ENCODE measurements around the gene PSEN1. TPM values are rescaled to one million over a fixed set of nuclear protein-coding genes. Genes with fewer than 3 reads are reported as not detected.

The PSEN1 gene
- total RNA-seq, 1 experiment from 2014 or later = 26.9 TPM

DNA sequence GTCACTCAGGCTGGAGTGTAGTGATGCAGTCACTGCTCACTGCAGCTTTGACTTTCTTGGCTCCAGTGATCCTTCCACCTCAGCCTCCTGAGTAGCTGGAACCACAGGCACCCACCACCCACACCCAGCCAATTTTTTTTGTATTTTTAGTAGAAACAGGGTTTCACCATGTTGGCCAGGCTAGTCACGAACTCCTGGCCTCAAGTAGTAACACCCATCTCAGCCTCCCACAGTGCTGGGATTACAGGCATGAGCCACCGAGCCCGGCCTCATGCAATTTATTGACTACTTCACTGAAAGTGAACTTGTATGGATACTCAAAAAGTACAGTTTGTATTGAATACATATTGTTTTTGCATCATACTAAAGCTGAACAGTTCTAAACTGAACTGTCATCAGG lies 9.1 kb downstream of the PSEN1 start:
- BruUV-seq (replicated peaks) = no TSS peak
- ChIA-PET POLR2A (no interaction called here), CTCF (no interaction called here), RAD21 (ENCODE audit: low non-redundant PET in 1 of 2, low total read pairs in 2 of 2, uncharacterized antibody in 2 of 2, unreplicated experiment in 2 of 2) (no interaction called here)
- intact Hi-C loops (cut with micrococcal nuclease) = no loop called here
- TF ChIP-seq JUND (IDR thresholded peaks at IDR 0.05) = no peak
- TF ChIP-seq TCF7L2 (IDR thresholded peaks at IDR 0.05; ENCODE audit: borderline replicate concordance, extremely low read depth, insufficient read depth, insufficient read length) = no peak
- no peak for TF ChIP-seq ZFX (IDR thresholded peaks at IDR 0.05)
- no peak for TF ChIP-seq CEBPB (IDR thresholded peaks at IDR 0.05; ENCODE audit: low read depth)
- TF ChIP-seq RAD21 (IDR thresholded peaks at IDR 0.05; ENCODE audit: low read depth) = no peak
- TF ChIP-seq EZH2phosphoT487 (IDR thresholded peaks at IDR 0.05; ENCODE audit: borderline replicate concordance) = no peak
- no peak for TF ChIP-seq ELF1 (IDR thresholded peaks at IDR 0.05; ENCODE audit: borderline replicate concordance, low read depth)
- TF ChIP-seq SP1 (IDR thresholded peaks at IDR 0.05; ENCODE audit: low read depth) = no peak
- no peak for TF ChIP-seq POLR2AphosphoS5 (IDR thresholded peaks at IDR 0.05; ENCODE audit: low read depth, low read length)
- no peak for TF ChIP-seq ZNF274 (IDR thresholded peaks at IDR 0.05; ENCODE audit: low read depth, low read length)
- no peak for TF ChIP-seq FOSL1 (IDR thresholded peaks at IDR 0.05; ENCODE audit: low read depth)
- no peak for TF ChIP-seq POLR2A (IDR thresholded peaks at IDR 0.05; ENCODE audit: borderline replicate concordance, extremely low read depth, insufficient read depth, insufficient read length)
- no peak for TF ChIP-seq SRF (IDR thresholded peaks at IDR 0.05; ENCODE audit: low read depth)
- Histone ChIP-seq H4K20me1 (ENCODE audit: insufficient read depth) (no peaks in the 10 kb centered on the region), H3K27me3 (ENCODE audit: insufficient read depth, low read length) (no peaks in the 10 kb centered on the region), H3K4me3 (replicated peaks in 1 of 2; ENCODE audit: low read depth in 1 of 2, low read length in 2 of 2) (no peak overlapping the region), H3K36me3 (ENCODE audit: control insufficient read depth in 1 of 2, insufficient read depth in 2 of 2, low read length in 2 of 2) (peaks cover 0 to 3% of the 10 kb centered on the region in 2 experiments; a peak in 1 of 4 replicates), H3K9me3 (ENCODE audit: control insufficient read depth in 1 of 2, insufficient read depth in 1 of 2, low read depth in 1 of 2, low read length in 2 of 2) (no peaks in the 10 kb centered on the region), H3K27ac (ENCODE audit: low read depth, low read length) (no peak overlapping the region), H3K9ac (ENCODE audit: low read length) (no peak overlapping the region), H3K4me2 (ENCODE audit: low read length) (no peak overlapping the region), H3K4me1 (ENCODE audit: control insufficient read depth in 1 of 2, insufficient read depth in 2 of 2, low read length in 2 of 2) (peaks cover 4 to 20% of the 10 kb centered on the region in 2 experiments; a peak in 3 of 4 replicates), H3K9me2 (ENCODE audit: insufficient read depth) (no peaks in the 10 kb centered on the region), H3K79me2 (ENCODE audit: insufficient read depth, low read length) (peaks cover 49% of the 10 kb centered on the region), H2AFZ (ENCODE audit: low read depth, low read length, poor library complexity, severe bottlenecking) (no peak overlapping the region)
- DNase-seq (ENCODE audit: low read depth, low spot score) = no peak
- ATAC-seq = no peak

DNA sequence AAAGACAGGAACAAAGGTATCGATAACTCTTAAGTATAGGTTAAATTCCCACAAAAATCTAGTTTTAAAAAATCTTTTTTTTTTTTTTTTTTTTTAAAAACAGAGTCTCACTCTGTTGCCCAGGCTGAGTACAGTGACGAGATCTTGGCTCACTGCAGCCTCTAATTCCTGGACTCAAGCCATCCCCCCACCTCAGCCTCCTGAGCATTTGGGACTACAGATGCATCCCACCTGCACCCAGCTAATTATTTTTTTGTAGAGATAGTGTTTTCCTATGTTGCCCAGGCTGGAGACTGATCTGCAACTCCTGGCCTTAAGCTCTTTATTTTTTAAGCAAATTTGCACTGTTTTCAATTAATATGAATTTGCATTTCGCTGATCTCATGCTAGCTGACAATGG lies 9.8 kb downstream of the PSEN1 start:
- no peaks in the 10 kb centered on the region for H3K27me3 ChIP-seq (ENCODE audit: insufficient read depth, low read length)
- no peak overlapping the region for H3K9ac ChIP-seq (ENCODE audit: low read length)
- H3K79me2 ChIP-seq (ENCODE audit: insufficient read depth, low read length) = peaks cover 42% of the 10 kb centered on the region
- BruUV-seq (replicated peaks) = no TSS peak
- H3K27ac ChIP-seq (ENCODE audit: low read depth, low read length) = no peak overlapping the region
- ChIA-PET POLR2A (no interaction called here), CTCF (no interaction called here), RAD21 (ENCODE audit: low non-redundant PET in 1 of 2, low total read pairs in 2 of 2, uncharacterized antibody in 2 of 2, unreplicated experiment in 2 of 2) (no interaction called here)
- no peak for DNase-seq (ENCODE audit: low read depth, low spot score)
- peaks cover 4 to 20% of the 10 kb centered on the region in 2 experiments; a peak in 3 of 4 replicates for H3K4me1 ChIP-seq (ENCODE audit: control insufficient read depth in 1 of 2, insufficient read depth in 2 of 2, low read length in 2 of 2)
- no peaks in the 10 kb centered on the region for H3K9me2 ChIP-seq (ENCODE audit: insufficient read depth)
- H3K4me2 ChIP-seq (ENCODE audit: low read length) = peak overlapping the region; percentile 10; the same call in 1 of the 2 replicates
- H2AFZ ChIP-seq (ENCODE audit: low read depth, low read length, poor library complexity, severe bottlenecking) = no peak overlapping the region
- no peak for ATAC-seq
- TF ChIP-seq, protein P1, sequence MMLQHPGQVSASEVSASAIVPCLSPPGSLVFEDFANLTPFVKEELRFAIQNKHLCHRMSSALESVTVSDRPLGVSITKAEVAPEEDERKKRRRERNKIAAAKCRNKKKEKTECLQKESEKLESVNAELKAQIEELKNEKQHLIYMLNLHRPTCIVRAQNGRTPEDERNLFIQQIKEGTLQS (IDR thresholded peaks at IDR 0.05) = no peak
- TF ChIP-seq, protein P2, sequence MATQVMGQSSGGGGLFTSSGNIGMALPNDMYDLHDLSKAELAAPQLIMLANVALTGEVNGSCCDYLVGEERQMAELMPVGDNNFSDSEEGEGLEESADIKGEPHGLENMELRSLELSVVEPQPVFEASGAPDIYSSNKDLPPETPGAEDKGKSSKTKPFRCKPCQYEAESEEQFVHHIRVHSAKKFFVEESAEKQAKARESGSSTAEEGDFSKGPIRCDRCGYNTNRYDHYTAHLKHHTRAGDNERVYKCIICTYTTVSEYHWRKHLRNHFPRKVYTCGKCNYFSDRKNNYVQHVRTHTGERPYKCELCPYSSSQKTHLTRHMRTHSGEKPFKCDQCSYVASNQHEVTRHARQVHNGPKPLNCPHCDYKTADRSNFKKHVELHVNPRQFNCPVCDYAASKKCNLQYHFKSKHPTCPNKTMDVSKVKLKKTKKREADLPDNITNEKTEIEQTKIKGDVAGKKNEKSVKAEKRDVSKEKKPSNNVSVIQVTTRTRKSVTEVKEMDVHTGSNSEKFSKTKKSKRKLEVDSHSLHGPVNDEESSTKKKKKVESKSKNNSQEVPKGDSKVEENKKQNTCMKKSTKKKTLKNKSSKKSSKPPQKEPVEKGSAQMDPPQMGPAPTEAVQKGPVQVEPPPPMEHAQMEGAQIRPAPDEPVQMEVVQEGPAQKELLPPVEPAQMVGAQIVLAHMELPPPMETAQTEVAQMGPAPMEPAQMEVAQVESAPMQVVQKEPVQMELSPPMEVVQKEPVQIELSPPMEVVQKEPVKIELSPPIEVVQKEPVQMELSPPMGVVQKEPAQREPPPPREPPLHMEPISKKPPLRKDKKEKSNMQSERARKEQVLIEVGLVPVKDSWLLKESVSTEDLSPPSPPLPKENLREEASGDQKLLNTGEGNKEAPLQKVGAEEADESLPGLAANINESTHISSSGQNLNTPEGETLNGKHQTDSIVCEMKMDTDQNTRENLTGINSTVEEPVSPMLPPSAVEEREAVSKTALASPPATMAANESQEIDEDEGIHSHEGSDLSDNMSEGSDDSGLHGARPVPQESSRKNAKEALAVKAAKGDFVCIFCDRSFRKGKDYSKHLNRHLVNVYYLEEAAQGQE (IDR thresholded peaks at IDR 0.05; ENCODE audit: low read depth) = no peak
- no peak for TF ChIP-seq EZH2phosphoT487 (IDR thresholded peaks at IDR 0.05; ENCODE audit: borderline replicate concordance)
- H4K20me1 ChIP-seq (ENCODE audit: insufficient read depth) = no peaks in the 10 kb centered on the region
- no peaks in the 10 kb centered on the region for H3K9me3 ChIP-seq (ENCODE audit: control insufficient read depth in 1 of 2, insufficient read depth in 1 of 2, low read depth in 1 of 2, low read length in 2 of 2)
- intact Hi-C loops (cut with micrococcal nuclease) = no loop called here
- H3K36me3 ChIP-seq (ENCODE audit: control insufficient read depth in 1 of 2, insufficient read depth in 2 of 2, low read length in 2 of 2) = peaks cover 0 to 3% of the 10 kb centered on the region in 2 experiments; a peak in 1 of 4 replicates
- no peak overlapping the region for H3K4me3 ChIP-seq (replicated peaks in 1 of 2; ENCODE audit: low read depth in 1 of 2, low read length in 2 of 2)

All from HCT116 (cell line).